K562 (cell line): ENCODE measurements around the gene TBC1D5. TPM values are rescaled to one million over a fixed set of nuclear protein-coding genes. Genes with fewer than 3 reads are reported as not detected.

Experiments
- ATAC-seq: fragments of 200-7000 bp; cut with Tn5 transposase; 3 replicates; pipeline ENCODE4 v1.9.1; 2020; ENCODE audit warnings: moderate library complexity
- BruUV-seq: library from RNA; stranded (reverse); fragments of 400-500 nt; replicated peaks from 2 replicates; lab custom pipeline; 2021; lab: Mats Ljungman, UMichigan
- CTCF ChIA-PET: fragments of 300-600 bp; formaldehyde crosslinking; extraction: SDS; loops from one replicate; lab custom pipeline; 2021; ENCODE audit warnings: low intra/inter-chr PET ratio; lab: Yijun Ruan, JAX
- POLR2A ChIA-PET: fragments of 300-600, 350-650 bp; sonication (Branson Sonifier 250); formaldehyde crosslinking; extraction: SDS; loops from one replicate; lab custom pipeline; 2021; ENCODE audit warnings: antibody characterized with exemption, inconsistent platforms; lab: Yijun Ruan, JAX
- DNase-seq, 4 experiments: peaks; one replicate each; pipeline versions ENCODE4 v3.0.0 to v3.0.0-alpha.2; 2011 to 2018; ENCODE audit warnings: low spot score in 3 of 4, mixed read lengths in 3 of 4; ENCODE audit errors: extremely low read depth in 1 of 4
- FAIRE-seq: peaks from 2 replicates; lab custom pipeline; 2011; peaks lifted over from hg19 to GRCh38; lab: Jason Lieb, UNC
- H2AFZ ChIP-seq: 2 replicates; pipeline ENCODE4 v1.6.0; 2011; ENCODE audit warnings: low read depth, low read length, control low read depth, inconsistent platforms
- H3K27ac ChIP-seq: fragments of 200-600 bp; 3 replicates; pipeline ENCODE4 v1.8.0; 2011; ENCODE audit warnings: low read depth, mild to moderate bottlenecking, control low read depth, inconsistent platforms, low read length, moderate library complexity, mixed read lengths; ENCODE audit errors: extremely low read depth
- H3K27me3 ChIP-seq, 2 experiments: fragments of 300-600 bp in 1 of 2; 2 replicates in 1 of 2; 3 replicates in 1 of 2; pipeline versions ENCODE4 v1.6.0 to v1.8.0; 2011; ENCODE audit warnings: inconsistent platforms in 2 of 2, low read length in 2 of 2, mild to moderate bottlenecking in 1 of 2, mixed read lengths in 1 of 2, moderate library complexity in 1 of 2; ENCODE audit not compliant: control insufficient read depth in 2 of 2, insufficient read depth in 2 of 2
- H3K36me3 ChIP-seq: fragments of 300-600 bp; 3 replicates; pipeline ENCODE4 v1.8.0; 2011; ENCODE audit warnings: mild to moderate bottlenecking, low read length, inconsistent platforms; ENCODE audit not compliant: control insufficient read depth, insufficient read depth
- H3K4me1 ChIP-seq, 2 experiments: fragments of 200-600 bp in 1 of 2; replicated peaks in 1 of 2; 2 replicates in 1 of 2; 3 replicates in 1 of 2; pipeline versions ENCODE4 v1.5.1 to v1.8.0; 2011; ENCODE audit warnings: inconsistent platforms in 2 of 2, low read length in 2 of 2, mild to moderate bottlenecking in 1 of 2, mixed read lengths in 1 of 2, moderate library complexity in 1 of 2; ENCODE audit not compliant: control insufficient read depth in 2 of 2, insufficient read depth in 2 of 2
- H3K4me2 ChIP-seq: 2 replicates; pipeline ENCODE4 v1.6.1; 2011; ENCODE audit warnings: low read length, control low read depth, inconsistent platforms, mixed read lengths; ENCODE audit not compliant: insufficient read depth
- H3K4me3 ChIP-seq: fragments of 200-600 bp; sonication (generic), shearing (Covaris generic); 2 replicates; pipeline ENCODE4 v1.5.1; 2016; ENCODE audit warnings: control low read depth, inconsistent platforms
- H3K79me2 ChIP-seq: fragments of 200-600 bp; 3 replicates; pipeline ENCODE4 v1.8.0; 2011; ENCODE audit warnings: low read length, inconsistent platforms; ENCODE audit not compliant: control insufficient read depth, insufficient read depth
- H3K9ac ChIP-seq, 2 experiments: 2 replicates each; pipeline versions ENCODE4 v1.6.0 to v1.6.1; 2011; ENCODE audit warnings: low read depth in 2 of 2, low read length in 2 of 2, control low read depth in 1 of 2, inconsistent platforms in 1 of 2, mild to moderate bottlenecking in 1 of 2, mixed read lengths in 1 of 2; ENCODE audit not compliant: insufficient read depth in 1 of 2
- H3K9me1 ChIP-seq: one replicate; pipeline ENCODE4 v1.6.0; 2011; ENCODE audit warnings: inconsistent platforms, mild to moderate bottlenecking, low read length, moderate library complexity; ENCODE audit not compliant: control insufficient read depth, insufficient read depth
- H3K9me3 ChIP-seq: replicated peaks from 2 replicates; pipeline ENCODE4 v1.5.1; 2011; ENCODE audit warnings: low read depth, low read length, inconsistent platforms; ENCODE audit not compliant: control insufficient read depth, insufficient read depth
- H4K20me1 ChIP-seq: replicated peaks from 2 replicates; pipeline ENCODE4 v1.6.1; 2011; ENCODE audit warnings: low read length, inconsistent platforms, mixed read lengths; ENCODE audit not compliant: control insufficient read depth, insufficient read depth
- ARID3A ChIP-seq: IDR thresholded peaks from 2 replicates; pipeline ENCODE4 v1.6.1; 2012; ENCODE audit warnings: low read depth, low read length, improper control_type of control experiment, borderline replicate concordance
- BCL6 ChIP-seq: fragments of 250-450 bp; sonication (Bioruptor Pico); IDR thresholded peaks from 2 replicates; pipeline ENCODE4 v1.4.0; 2020
- BCOR ChIP-seq: fragments of 450-650 bp; IDR thresholded peaks from 2 replicates; pipeline ENCODE4 v1.6.1; 2016
- KLF1 ChIP-seq: fragments of 450-650 bp; IDR thresholded peaks from 2 replicates; pipeline ENCODE4 v1.6.1; 2016; ENCODE audit warnings: missing genetic modification characterization, missing compliant biosample characterization
- MAX ChIP-seq: sonication (generic); formaldehyde crosslinking; IDR thresholded peaks from 2 replicates; pipeline ENCODE4 v1.9.0; 2022; ENCODE audit warnings: mild to moderate bottlenecking, missing genetic modification reagents
- MBD2 ChIP-seq: sonication (generic); IDR thresholded peaks from 2 replicates; pipeline ENCODE4 v1.6.1; 2016; ENCODE audit warnings: low read depth, borderline replicate concordance
- PHB ChIP-seq: fragments of 250-450 bp; sonication (Bioruptor Pico); IDR thresholded peaks from 2 replicates; pipeline ENCODE4 v1.5.0; 2021
- ZNF57 ChIP-seq: fragments of 450-650 bp; formaldehyde crosslinking; IDR thresholded peaks from 2 replicates; pipeline ENCODE4 v1.4.0; 2020; ENCODE audit warnings: mild to moderate bottlenecking, moderate library complexity
- ZNF77 ChIP-seq: fragments of 250-450 bp; sonication (Bioruptor Pico); IDR thresholded peaks from 2 replicates; pipeline ENCODE4 v1.5.0; 2020
- in situ Hi-C: fragments of 300-500 bp; cut with MboI; formaldehyde crosslinking; loops from 4 replicates; pipeline ENCODE4 v1.15.0; 2018; ENCODE audit warnings: inconsistent platforms, mixed read lengths
- intact Hi-C: fragments of 100-400 bp; cut with micrococcal nuclease; formaldehyde crosslinking; loops from 2 replicates; pipeline ENCODE4 v1.14.2; 2022
- polyA plus RNA-seq, 8 experiments: library from polyadenylated mRNA; depleted of rRNA in 4 of 8; stranded (reverse) in 5 of 8; unstranded in 3 of 8; fragments of >200 nt; fragmentation: Nextera tagmentation in 2 of 8; fragmentation: Illumina TruSeq in 1 of 8; extraction: Ambion mirVana in 2 of 8; extraction: Trizol in 1 of 8; gene quantifications; 2 replicates each; pipeline versions ENCODE4 v1.2.1 to v1.2.3, GENCODE V29; 2011 to 2014; ENCODE audit warnings: inconsistent platforms in 1 of 8, missing spikeins in 1 of 8
- total RNA-seq, 7 experiments: library from RNA; depleted of rRNA in 6 of 7; stranded (reverse); fragments of >200 nt in 6 of 7; fragmentation: Illumina TruSeq in 2 of 7; extraction: Trizol in 2 of 7; gene quantifications; 2 replicates each; pipeline versions ENCODE4 v1.2.1 to v1.2.3, GENCODE V29; 2011 to 2021; ENCODE audit warnings: low replicate concordance in 1 of 7
- TF ChIP-seq, protein P1 (sequence below): fragments of 250-450 bp; sonication (Bioruptor Pico); IDR thresholded peaks from 2 replicates; pipeline ENCODE4 v1.5.0; 2021
- TF ChIP-seq, protein P2 (sequence below): fragments of 450-650 bp; IDR thresholded peaks from 2 replicates; pipeline ENCODE4 v1.6.1; 2016; ENCODE audit warnings: low read depth

TBC1D5 gene
- total and polyA plus RNA-seq, 9 of the 15 experiments (the other 6 are each of a cell fraction or from before 2014, with no cell fraction given): 2.9 to 38.1 (median 25.6) TPM

DNA sequence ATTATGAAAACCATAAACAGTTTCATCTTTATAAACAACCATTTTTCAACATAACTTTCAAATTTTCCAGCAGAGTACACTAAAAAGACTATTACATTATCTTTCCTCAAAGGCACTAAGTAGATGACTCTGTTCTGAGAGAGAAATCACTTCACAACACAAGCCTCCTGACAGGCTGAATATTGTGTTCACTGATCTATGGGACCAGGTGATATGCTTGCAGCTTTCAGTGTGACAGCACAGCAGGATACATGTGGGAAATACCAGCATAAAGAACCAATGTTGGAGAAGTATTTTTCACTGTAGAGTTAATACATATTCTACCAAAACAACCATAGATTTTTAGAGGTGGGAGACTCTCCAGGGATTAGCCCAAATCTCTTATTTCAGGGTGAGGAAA, 507.1 kb downstream of the TBC1D5 start (continued):
- no peak for TF ChIP-seq MBD2
- no peak for TF ChIP-seq MAX (CRISPR knock-in tag)
- no peak for TF ChIP-seq BCOR
- no peak for TF ChIP-seq ARID3A

GRCh38 chr3:17234382-17234781, 508.0 kb downstream of the TBC1D5 start:
- H3K36me3 ChIP-seq: no peaks in the 10 kb centered on the region
- no peaks in the 10 kb centered on the region for H3K79me2 ChIP-seq
- BruUV-seq: no TSS peak
- POLR2A ChIA-PET: interaction anchor here (0.6 kb wide), 1 partner anchor 349 kb away, joined by 3 read pairs; no protein-coding TSS in a partner anchor
- no peak overlapping the region for H3K27ac ChIP-seq
- no peaks in the 10 kb centered on the region for H3K9me3 ChIP-seq
- intact Hi-C loops (loop anchor here (5.0 kb wide), 2 partner anchors 202 to 312 kb away; no protein-coding TSS in a partner anchor), in situ Hi-C loops (loop anchor here (10.0 kb wide), 1 partner anchor 630 kb away; the partner anchor contains the start of gene DAZL)
- H3K9me1 ChIP-seq: no peaks in the 10 kb centered on the region
- H2AFZ ChIP-seq: no peak overlapping the region
- no peak overlapping the region for H3K4me2 ChIP-seq
- H3K4me3 ChIP-seq: no peak overlapping the region
- no peaks in the 10 kb centered on the region for H3K4me1 ChIP-seq
- FAIRE-seq (no peak), DNase-seq (no peak), ATAC-seq (no peak)
- CTCF ChIA-PET: interaction anchor here (0.5 to 3.5 kb wide), 2 partner anchors 202 to 634 kb away, joined by 3 to 31 read pairs; no protein-coding TSS in a partner anchor
- H3K9ac ChIP-seq: no peak overlapping the region
- H4K20me1 ChIP-seq: no peaks in the 10 kb centered on the region
- no peaks in the 10 kb centered on the region for H3K27me3 ChIP-seq
- TF ChIP-seq KLF1 (tag) (no peak), PHB (no peak), BCL6 (CRISPR knock-in tag) (no peak), ZNF57 (CRISPR knock-in tag) (no peak), MBD2 (no peak), ZNF77 (CRISPR knock-in tag) (no peak)
- TF ChIP-seq, protein P1, sequence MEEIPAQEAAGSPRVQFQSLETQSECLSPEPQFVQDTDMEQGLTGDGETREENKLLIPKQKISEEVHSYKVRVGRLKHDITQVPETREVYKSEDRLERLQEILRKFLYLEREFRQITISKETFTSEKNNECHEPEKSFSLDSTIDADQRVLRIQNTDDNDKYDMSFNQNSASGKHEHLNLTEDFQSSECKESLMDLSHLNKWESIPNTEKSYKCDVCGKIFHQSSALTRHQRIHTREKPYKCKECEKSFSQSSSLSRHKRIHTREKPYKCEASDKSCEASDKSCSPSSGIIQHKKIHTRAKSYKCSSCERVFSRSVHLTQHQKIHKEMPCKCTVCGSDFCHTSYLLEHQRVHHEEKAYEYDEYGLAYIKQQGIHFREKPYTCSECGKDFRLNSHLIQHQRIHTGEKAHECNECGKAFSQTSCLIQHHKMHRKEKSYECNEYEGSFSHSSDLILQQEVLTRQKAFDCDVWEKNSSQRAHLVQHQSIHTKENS (CRISPR knock-in tag): no peak
- TF ChIP-seq, protein P2, sequence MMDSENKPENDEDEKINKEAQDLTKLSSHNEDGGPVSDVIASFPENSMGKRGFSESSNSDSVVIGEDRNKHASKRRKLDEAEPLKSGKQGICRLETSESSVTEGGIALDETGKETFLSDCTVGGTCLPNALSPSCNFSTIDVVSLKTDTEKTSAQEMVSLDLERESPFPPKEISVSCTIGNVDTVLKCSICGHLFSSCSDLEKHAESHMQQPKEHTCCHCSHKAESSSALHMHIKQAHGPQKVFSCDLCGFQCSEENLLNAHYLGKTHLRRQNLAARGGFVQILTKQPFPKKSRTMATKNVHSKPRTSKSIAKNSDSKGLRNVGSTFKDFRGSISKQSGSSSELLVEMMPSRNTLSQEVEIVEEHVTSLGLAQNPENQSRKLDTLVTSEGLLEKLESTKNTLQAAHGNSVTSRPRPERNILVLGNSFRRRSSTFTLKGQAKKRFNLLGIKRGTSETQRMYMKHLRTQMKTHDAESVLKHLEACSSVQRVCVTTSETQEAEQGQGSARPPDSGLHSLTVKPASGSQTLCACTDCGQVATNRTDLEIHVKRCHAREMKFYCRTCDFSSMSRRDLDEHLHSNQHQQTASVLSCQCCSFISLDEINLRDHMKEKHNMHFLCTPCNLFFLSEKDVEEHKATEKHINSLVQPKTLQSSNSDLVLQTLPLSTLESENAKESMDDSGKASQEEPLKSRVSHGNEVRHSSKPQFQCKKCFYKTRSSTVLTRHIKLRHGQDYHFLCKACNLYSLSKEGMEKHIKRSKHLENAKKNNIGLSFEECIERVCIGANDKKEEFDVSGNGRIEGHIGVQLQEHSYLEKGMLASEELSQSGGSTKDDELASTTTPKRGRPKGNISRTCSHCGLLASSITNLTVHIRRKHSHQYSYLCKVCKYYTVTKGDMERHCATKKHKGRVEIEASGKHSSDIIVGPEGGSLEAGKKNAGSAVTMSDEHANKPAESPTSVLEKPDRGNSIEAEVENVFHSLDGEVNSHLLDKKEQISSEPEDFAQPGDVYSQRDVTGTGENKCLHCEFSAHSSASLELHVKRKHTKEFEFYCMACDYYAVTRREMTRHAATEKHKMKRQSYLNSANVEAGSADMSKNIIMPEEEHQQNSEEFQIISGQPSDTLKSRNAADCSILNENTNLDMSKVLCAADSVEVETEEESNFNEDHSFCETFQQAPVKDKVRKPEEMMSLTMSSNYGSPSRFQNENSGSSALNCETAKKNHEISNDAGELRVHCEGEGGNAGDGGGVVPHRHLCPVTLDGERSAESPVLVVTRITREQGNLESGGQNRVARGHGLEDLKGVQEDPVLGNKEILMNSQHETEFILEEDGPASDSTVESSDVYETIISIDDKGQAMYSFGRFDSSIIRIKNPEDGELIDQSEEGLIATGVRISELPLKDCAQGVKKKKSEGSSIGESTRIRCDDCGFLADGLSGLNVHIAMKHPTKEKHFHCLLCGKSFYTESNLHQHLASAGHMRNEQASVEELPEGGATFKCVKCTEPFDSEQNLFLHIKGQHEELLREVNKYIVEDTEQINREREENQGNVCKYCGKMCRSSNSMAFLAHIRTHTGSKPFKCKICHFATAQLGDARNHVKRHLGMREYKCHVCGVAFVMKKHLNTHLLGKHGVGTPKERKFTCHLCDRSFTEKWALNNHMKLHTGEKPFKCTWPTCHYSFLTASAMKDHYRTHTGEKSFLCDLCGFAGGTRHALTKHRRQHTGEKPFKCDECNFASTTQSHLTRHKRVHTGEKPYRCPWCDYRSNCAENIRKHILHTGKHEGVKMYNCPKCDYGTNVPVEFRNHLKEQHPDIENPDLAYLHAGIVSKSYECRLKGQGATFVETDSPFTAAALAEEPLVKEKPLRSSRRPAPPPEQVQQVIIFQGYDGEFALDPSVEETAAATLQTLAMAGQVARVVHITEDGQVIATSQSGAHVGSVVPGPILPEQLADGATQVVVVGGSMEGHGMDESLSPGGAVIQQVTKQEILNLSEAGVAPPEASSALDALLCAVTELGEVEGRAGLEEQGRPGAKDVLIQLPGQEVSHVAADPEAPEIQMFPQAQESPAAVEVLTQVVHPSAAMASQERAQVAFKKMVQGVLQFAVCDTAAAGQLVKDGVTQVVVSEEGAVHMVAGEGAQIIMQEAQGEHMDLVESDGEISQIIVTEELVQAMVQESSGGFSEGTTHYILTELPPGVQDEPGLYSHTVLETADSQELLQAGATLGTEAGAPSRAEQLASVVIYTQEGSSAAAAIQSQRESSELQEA: no peak
